ENCODE data around the gene DCTD.

The DCTD gene

GRCh38 chr4:182893047-182893446 lies 24.1 kb downstream of the DCTD start:
- no peak for DNase-seq (ENCODE audit: low spot score)

- DNase-seq (ENCODE audit: low spot score): no peak
Measured at GRCh38 chr4:182890202-182890601, 27.0 kb downstream of the DCTD start.

GRCh38 chr4:182888891-182889290 lies 28.3 kb downstream of the DCTD start:
- DNase-seq (ENCODE audit: low spot score): no peak

- DNase-seq (ENCODE audit: low spot score): no peak
Measured at GRCh38 chr4:182886768-182887167, 30.4 kb downstream of the DCTD start.

- DNase-seq (ENCODE audit: low spot score): no peak
Measured at GRCh38 chr4:182886205-182886604, 31.0 kb downstream of the DCTD start.

- DNase-seq (ENCODE audit: low spot score): no peak
Measured at GRCh38 chr4:182885738-182886077, 31.5 kb downstream of the DCTD start.

GRCh38 chr4:182885022-182885737 lies 32.0 kb downstream of the DCTD start:
- no peak for DNase-seq (ENCODE audit: low spot score)

GRCh38 chr4:182884040-182884439 lies 33.1 kb downstream of the DCTD start:
- no peak for DNase-seq (ENCODE audit: low spot score)

GRCh38 chr4:182883351-182883750 lies 33.8 kb downstream of the DCTD start:
- DNase-seq (ENCODE audit: low spot score): no peak

- DNase-seq (ENCODE audit: low spot score): no peak
Measured at GRCh38 chr4:182881914-182882313, 35.3 kb downstream of the DCTD start.

GRCh38 chr4:182880387-182881356 lies 36.5 kb downstream of the DCTD start:
- DNase-seq (ENCODE audit: low spot score): no peak

GRCh38 chr4:182879913-182880312 lies 37.3 kb downstream of the DCTD start:
- no peak for DNase-seq (ENCODE audit: low spot score)

- DNase-seq (ENCODE audit: low spot score): no peak
Measured at GRCh38 chr4:182878633-182879495, 38.3 kb downstream of the DCTD start.

GRCh38 chr4:182877326-182877883 lies 39.8 kb downstream of the DCTD start:
- DNase-seq (ENCODE audit: low spot score): no peak

GRCh38 chr4:182876427-182876826 lies 40.8 kb downstream of the DCTD start:
- no peak for DNase-seq (ENCODE audit: low spot score)

- DNase-seq (ENCODE audit: low spot score): no peak
Measured at GRCh38 chr4:182875453-182876405, 41.5 kb downstream of the DCTD start.

- no peak for DNase-seq (ENCODE audit: low spot score)
Measured at GRCh38 chr4:182874797-182875345, 42.3 kb downstream of the DCTD start.

GRCh38 chr4:182874304-182874751 lies 42.9 kb downstream of the DCTD start:
- DNase-seq (ENCODE audit: low spot score): peak; percentile 38

GRCh38 chr4:182873726-182874125 lies 43.5 kb downstream of the DCTD start:
- no peak for DNase-seq (ENCODE audit: low spot score)

GRCh38 chr4:182873289-182873688 lies 43.9 kb downstream of the DCTD start:
- no peak for DNase-seq (ENCODE audit: low spot score)
